HUES6 (cell line): ENCODE results near the gene STARD3.

Experiments used
- H3K27ac ChIP-seq: 2 replicates; pipeline ENCODE4 v1.7.0; 2013; ENCODE audit warnings: low read depth, mild to moderate bottlenecking, low read length, inconsistent platforms
- H3K27me3 ChIP-seq: 2 replicates; pipeline ENCODE4 v1.6.1; 2013; ENCODE audit warnings: low read length; ENCODE audit not compliant: control insufficient read depth, insufficient read depth
- H3K36me3 ChIP-seq: 2 replicates; pipeline ENCODE4 v1.6.1; 2013; ENCODE audit warnings: low read length; ENCODE audit not compliant: control insufficient read depth, insufficient read depth
- H3K4me1 ChIP-seq: 2 replicates; pipeline ENCODE4 v1.6.1; 2013; ENCODE audit warnings: low read length; ENCODE audit not compliant: control insufficient read depth, insufficient read depth
- H3K4me3 ChIP-seq: 2 replicates; pipeline ENCODE4 v1.5.1; 2013; ENCODE audit warnings: low read depth, low read length
- H3K9ac ChIP-seq: one replicate; pipeline ENCODE4 v1.6.1; 2013; ENCODE audit warnings: mild to moderate bottlenecking, low read length
- H3K9me3 ChIP-seq: 2 replicates; pipeline ENCODE4 v1.6.1; 2013; ENCODE audit warnings: low read depth, low read length; ENCODE audit not compliant: control insufficient read depth, insufficient read depth

Gene STARD3

DNA sequence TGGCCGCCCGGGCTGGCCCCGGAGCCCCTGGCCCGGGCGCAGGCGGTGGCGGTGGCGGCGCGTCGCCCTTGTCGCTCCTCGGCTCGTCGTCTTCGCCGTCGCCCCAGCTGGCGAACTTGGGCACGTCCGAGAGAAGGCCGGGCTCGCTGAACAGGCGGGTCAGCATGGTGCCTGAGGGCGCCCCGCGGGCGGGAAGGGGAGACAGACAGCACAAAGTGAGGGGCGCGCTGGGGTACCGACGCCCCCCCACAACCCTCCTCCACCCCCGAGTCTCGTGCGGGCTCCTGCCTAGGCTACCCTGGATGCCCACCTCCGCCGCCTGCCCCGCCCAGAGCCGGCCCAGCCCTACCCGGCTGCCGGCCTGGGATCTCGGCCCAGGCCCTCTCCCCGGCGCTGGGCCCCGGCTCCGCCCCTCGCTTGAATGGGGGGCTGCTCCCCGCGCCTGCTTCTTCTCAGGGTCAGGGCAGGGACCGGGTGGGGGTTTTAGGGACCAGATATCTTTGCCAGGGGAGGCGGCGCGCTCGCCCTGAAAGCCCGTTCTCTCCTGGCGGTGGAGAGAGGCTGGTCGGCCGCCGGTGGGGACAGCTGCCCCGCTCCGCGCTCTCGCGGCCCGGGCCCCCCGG, 30.4 kb upstream of the STARD3 start:
- no peaks in the 10 kb centered on the region for H3K9me3 ChIP-seq
- H3K4me3 ChIP-seq, result peak overlapping the region; percentile 53
- H3K27ac ChIP-seq, result no peak overlapping the region
- H3K9ac ChIP-seq, result no peak overlapping the region
- H3K27me3 ChIP-seq, result peaks cover 100% of the 10 kb centered on the region
- peaks cover 24% of the 10 kb centered on the region for H3K4me1 ChIP-seq
- no peaks in the 10 kb centered on the region for H3K36me3 ChIP-seq

DNA sequence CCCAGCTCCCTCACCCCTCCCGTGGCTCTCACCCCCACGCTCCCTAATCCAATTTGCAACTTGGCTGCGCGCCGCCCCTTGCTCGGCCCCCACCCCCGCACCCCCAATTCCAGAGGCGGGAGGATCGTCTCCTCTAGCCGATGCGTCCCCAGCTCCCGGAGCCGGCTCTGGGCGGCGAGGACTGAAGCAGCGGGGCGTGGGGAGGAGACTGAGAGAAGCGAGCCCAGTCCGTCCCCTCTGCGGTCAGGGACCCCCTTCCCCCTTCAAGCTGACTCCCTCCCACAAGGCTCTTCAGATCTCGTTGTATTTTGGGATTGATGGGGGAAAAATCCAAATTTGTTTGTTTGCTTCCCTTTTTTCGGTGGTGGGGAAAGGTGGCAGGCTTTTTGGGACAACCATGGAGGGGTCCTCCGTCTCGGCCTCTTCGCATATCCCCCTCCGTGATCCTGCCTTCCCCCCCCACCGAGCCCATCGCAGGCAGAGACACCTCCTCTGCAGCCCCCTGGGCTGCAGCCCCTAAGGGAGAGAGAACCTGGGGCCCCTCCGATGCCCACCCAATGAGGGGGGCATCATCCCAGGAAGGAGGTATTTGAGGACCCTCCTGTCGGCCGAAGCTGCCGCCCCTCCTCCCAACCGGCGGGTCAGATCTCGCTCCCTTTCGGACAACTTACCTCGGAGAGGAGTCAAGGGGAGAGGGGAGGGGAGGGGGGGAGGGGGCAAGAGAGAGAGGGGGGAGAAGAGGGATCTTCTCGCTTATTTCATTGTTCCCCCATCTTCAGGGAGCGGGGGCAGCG, 29.7 kb upstream of the STARD3 start:
- H3K9ac ChIP-seq, result no peak overlapping the region
- peak overlapping the region; percentile 53 for H3K4me3 ChIP-seq
- peaks cover 100% of the 10 kb centered on the region for H3K27me3 ChIP-seq
- H3K36me3 ChIP-seq, result no peaks in the 10 kb centered on the region
- no peaks in the 10 kb centered on the region for H3K9me3 ChIP-seq
- peaks cover 17% of the 10 kb centered on the region for H3K4me1 ChIP-seq
- H3K27ac ChIP-seq, result no peak overlapping the region

DNA sequence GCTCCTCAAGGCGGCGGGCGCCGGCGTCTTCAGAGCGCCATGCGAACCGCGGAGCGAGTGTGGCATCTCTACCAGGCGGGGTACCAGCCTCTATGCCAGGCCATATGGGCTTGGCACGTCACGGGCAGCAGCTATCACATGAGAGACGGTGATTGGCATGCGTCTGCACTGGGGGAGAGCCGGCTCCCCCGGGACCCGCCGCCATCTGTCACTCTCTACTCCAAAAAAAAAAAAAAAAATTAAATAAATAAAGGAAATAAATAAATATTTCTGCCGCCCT, 29.2 kb upstream of the STARD3 start, which contains the start of gene NEUROD2:
TSS of gene NEUROD2 (minus strand) at position 70 of the 280 bp plus-strand sequence. CDS start 1,321 bp downstream, outside the sequence.
- Histone ChIP-seq H3K4me3 (peak within 1 kb of the TSS; percentile 53), H3K27me3 (peaks cover 100% of the 10 kb centered on the region)

DNA sequence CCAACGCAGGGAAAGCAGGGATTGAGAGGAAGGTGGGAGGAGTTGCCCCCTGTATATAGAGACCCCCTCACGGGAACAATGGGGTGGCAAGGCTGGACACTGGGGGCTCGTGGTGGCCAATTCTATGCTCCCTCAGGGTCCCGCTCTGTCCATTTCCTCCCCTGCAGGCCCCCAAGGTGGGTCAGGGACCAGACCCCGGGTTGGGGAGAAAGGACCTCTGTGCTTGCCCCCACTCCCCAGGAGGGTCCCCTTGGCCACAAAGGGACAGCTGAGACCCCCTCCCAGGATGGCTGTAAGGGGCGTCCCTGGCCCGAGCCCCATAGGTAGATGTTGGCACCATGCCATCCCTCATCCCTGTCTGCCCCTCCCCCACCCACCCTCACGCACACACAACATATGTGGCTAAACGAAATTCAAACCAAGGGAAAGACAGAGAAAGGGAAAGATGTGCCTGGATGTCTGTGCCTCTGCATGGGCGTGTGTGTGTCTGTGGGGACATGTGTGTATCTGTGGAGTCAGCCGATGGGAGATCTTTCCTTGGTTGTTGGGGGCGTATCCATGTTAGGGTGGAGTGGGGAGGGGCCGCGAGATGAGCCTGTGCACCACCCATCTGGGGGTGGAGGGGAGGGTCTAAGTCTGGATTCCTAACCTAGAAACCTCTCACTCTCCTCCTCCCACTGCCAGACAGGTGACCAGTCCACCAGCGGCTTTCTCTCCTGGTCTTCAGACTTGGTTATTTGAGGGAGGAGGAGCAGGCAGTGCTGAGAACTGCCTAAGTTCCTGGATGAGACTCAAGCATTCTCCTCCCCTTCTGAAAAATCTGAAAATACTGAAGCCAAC, 28.6 kb upstream of the STARD3 start:
- Histone ChIP-seq H3K4me3 (no peak overlapping the region), H3K27me3 (peaks cover 100% of the 10 kb centered on the region), H3K4me1 (peaks cover 14% of the 10 kb centered on the region)

More for the DNA sequence above, 29.2 kb upstream of the STARD3 start, which contains the start of gene NEUROD2:
- Histone ChIP-seq H3K9me3 (no peaks in the 10 kb centered on the region), H3K9ac (no peak within 1 kb of the TSS), H3K36me3 (no peaks in the 10 kb centered on the region), H3K27ac (no peak within 1 kb of the TSS), H3K4me1 (peaks cover 15% of the 10 kb centered on the region)

DNA sequence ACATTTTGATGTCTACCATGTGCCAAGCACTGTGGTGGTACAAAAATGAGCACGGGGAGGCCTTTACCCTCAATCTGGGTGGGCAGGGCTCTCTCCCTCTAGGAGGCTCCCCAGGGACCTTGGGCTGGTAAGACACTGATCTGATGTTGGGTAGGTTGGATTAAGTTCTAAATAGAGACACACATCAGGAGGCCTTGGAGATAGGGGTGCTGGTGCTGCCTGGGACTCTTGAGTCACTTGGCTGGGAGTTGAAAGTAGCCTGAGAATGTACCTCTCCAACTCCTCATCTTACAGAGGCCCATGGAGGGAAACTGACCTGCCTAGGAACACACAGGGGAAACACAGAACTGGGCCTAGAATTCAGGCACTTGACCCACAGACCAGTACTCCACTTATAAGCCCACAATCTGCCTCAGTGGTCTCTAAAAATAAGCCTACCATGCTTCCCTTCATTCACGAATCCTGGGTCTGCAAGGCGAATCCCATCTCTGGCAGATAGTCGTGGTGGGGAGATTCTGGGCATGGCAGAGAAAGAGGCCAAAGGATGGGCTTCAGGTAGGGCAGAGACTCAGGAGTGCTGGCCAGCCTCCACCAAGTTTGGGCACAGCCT, 27.4 kb upstream of the STARD3 start:
- no peak overlapping the region for H3K27ac ChIP-seq
- H3K9ac ChIP-seq, result no peak overlapping the region
- no peaks in the 10 kb centered on the region for H3K36me3 ChIP-seq
- H3K9me3 ChIP-seq, result no peaks in the 10 kb centered on the region
- peaks cover 8% of the 10 kb centered on the region for H3K4me1 ChIP-seq
- peaks cover 100% of the 10 kb centered on the region for H3K27me3 ChIP-seq
- H3K4me3 ChIP-seq, result no peak overlapping the region

More for the DNA sequence above, 28.6 kb upstream of the STARD3 start:
- H3K9me3 ChIP-seq, result no peaks in the 10 kb centered on the region
- H3K27ac ChIP-seq, result no peak overlapping the region
- no peaks in the 10 kb centered on the region for H3K36me3 ChIP-seq
- H3K9ac ChIP-seq, result no peak overlapping the region

DNA sequence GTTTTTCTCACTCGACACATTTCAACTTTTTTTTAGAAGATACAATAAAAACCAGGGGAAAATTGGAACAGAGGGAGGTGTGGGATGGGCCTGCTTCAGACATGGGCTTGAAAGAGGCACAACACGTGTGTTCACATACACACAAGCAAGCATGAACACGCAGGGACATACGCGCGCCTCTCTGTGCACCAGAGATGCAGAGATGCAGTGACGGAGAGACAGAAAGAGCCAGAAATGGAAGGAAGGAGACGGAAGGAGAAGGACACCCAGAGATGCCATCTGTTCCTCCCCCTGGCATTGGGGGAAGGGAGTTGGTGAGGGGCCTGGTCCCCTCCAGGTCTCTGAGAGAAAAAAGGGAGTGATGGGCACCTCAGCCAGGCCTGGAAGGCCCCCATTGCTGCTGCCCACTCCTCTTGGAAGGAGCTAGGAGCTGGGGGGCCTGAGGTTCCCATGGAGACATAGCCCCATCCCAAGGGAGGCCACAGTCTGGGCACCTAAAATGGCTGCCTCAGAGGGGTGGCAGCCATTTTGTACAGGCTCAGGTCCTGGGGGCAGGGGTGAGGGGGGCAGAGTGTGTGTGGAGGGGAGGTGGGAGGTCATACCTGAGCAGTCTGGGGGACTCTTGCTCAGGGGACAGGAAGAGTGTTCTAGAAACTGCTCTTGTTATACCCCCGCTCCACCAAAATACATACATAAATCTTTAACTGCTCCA, 25.4 kb upstream of the STARD3 start:
- H3K4me3 ChIP-seq, result no peak overlapping the region
- peaks cover 3% of the 10 kb centered on the region; the same call in 1 of the 2 replicates for H3K4me1 ChIP-seq
- H3K9ac ChIP-seq, result no peak overlapping the region
- no peak overlapping the region for H3K27ac ChIP-seq
- H3K27me3 ChIP-seq, result peaks cover 100% of the 10 kb centered on the region
- H3K9me3 ChIP-seq, result no peaks in the 10 kb centered on the region
- no peaks in the 10 kb centered on the region for H3K36me3 ChIP-seq

DNA sequence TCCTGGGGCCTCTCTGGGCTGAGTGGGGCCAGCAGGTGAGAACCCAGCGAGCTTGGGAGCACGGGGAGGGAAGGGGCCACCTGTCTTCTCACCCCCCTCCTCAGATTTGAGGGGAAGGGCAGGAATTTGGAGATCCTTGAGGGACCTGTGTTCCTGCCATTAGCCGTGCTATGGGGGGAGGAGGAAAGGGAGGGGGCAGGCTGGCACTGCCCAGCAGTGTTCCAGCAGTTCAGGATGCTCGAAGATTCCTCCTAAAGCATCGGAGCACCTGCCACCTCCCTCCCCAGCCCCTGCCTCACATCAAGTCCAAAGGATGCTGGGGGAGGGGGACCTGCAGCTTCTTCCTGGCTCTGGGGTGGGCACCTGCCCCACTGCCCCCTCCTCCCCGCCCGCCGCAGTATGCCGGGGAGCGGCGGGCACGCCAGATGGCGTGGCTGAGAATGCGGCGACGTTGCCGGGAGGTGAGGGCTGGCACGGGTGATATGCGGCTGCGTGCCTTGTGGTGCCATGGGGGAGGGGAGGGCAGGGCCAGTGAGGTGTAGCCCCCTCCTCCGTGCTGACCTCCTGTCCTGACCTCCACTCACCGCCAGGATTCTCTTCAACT, 24.6 kb upstream of the STARD3 start:
- no peak overlapping the region for H3K9ac ChIP-seq
- peaks cover 3% of the 10 kb centered on the region; the same call in 1 of the 2 replicates for H3K4me1 ChIP-seq
- H3K36me3 ChIP-seq, result no peaks in the 10 kb centered on the region
- no peaks in the 10 kb centered on the region for H3K9me3 ChIP-seq
- no peak overlapping the region for H3K27ac ChIP-seq
- H3K27me3 ChIP-seq, result peaks cover 100% of the 10 kb centered on the region
- H3K4me3 ChIP-seq, result no peak overlapping the region

DNA sequence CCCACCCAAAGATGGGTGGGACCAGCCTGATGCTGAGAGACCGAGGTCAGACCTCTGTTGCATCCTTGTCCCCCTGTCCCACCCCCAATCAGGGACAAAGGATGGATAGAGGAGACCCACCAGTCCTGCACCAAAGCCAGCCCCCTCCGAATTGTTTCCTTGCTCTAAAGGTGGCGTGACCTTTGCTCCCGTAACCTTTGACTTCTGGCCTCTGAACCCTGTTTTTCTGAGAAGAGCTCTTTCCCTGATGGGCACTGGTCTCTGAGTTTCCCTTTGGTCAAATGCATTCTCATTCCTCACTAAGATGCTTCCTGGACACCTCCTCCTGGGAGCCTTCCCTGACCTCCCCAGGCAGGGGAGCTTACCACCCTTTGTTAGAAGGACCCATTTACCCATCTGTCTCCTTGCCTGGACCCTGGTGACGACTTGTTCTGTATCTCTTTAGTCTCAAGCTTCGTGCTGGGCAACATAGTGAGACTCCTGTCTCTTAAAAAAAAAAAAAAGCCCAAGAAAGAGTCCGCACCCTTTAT, 23.9 kb upstream of the STARD3 start:
- Histone ChIP-seq H3K27me3 (peaks cover 98% of the 10 kb centered on the region), H3K9ac (no peak overlapping the region), H3K4me3 (no peak overlapping the region), H3K4me1 (peaks cover 3% of the 10 kb centered on the region; the same call in 1 of the 2 replicates), H3K27ac (no peak overlapping the region), H3K9me3 (no peaks in the 10 kb centered on the region), H3K36me3 (no peaks in the 10 kb centered on the region)

DNA sequence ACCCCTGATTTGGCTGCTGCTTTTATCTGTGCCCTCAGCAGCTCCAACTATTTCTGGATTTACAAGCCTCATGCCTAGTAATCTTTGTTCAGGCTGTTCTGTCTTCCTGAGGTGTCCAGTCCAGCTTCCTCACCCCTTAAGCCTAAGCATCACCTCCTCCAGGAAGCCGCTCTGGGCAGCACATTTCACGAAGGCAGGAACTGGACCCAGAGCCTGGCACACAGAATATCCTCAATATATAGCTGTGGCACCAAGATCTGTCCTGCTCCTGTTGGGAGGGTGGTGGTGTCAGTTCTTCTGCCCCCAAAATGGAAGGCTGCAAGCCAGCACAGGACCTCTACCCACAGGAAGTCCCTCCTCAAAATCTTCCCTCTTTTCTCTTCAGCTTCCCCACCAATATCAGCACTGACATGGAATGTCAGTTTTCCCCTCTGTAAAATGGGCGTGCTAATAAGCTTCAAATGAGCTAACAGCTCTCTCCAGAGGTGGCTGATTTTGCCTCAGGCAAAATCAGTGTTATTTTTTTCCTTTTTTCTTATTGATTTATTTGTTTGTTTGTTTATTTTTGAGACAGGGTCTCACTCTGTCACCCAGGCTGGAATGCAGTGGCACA, 22.3 kb upstream of the STARD3 start:
- Histone ChIP-seq H3K4me3 (no peak overlapping the region), H3K9ac (no peak overlapping the region), H3K27me3 (peaks cover 98% of the 10 kb centered on the region), H3K36me3 (no peaks in the 10 kb centered on the region), H3K4me1 (peaks cover 7% of the 10 kb centered on the region; the same call in 1 of the 2 replicates), H3K9me3 (no peaks in the 10 kb centered on the region), H3K27ac (no peak overlapping the region)
